HG03442 (cell line): Measurements from ENCODE around the gene RSRC2.

Source experiments
- ATAC-seq: cut with Tn5 transposase; IDR thresholded peaks from one replicate; pipeline ENCODE4 v1.9.1; 2021; ENCODE audit warnings: mild to moderate bottlenecking, moderate library complexity; ENCODE audit not compliant: unreplicated experiment

RSRC2 gene

DNA sequence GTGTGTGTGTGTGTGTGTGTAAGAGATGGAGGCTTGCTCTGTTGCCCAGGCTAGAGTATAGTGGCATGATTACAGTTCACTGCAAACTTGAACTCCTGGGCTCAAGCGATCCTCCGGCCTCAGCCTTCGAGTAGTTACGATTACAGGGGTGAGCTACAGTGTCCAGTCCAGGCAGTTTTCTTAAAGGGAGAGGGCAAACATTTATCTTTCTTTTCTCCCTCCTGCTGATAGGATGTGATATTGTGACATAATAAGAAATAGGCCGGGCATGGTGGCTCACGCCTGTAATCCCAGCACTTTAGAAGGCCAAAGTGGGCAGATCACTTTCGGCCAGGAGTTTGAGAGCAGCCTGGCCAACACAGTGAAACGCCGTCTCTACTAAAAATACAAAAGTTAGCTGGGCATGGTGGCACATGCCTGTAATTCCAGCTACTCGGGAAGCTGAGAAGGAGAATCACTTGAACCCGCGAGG lies 72.5 kb downstream of the RSRC2 start:
- ATAC-seq: no peak
